Left ventricle myocardium inferior (tissue), 1 donor: ENCODE data around the gene SEMA4F. TPM values are rescaled to one million over a fixed set of nuclear protein-coding genes. Genes with fewer than 3 reads are reported as not detected.

Experiments
- DNase-seq: peaks from one replicate; pipeline ENCODE4 v3.0.0-alpha.2; 2020
- H3K27ac ChIP-seq: fragments of 200-600 bp; replicated peaks from 2 replicates; pipeline ENCODE4 v1.8.0; 2021
- H3K27me3 ChIP-seq: fragments of 200-600 bp; 2 replicates; pipeline ENCODE4 v1.8.0; 2021; ENCODE audit warnings: low read depth
- H3K36me3 ChIP-seq: fragments of 200-600 bp; 2 replicates; pipeline ENCODE4 v1.8.0; 2021
- H3K4me1 ChIP-seq: fragments of 200-600 bp; 2 replicates; pipeline ENCODE4 v1.8.0; 2021
- H3K4me3 ChIP-seq: fragments of 200-600 bp; 2 replicates; pipeline ENCODE4 v1.8.0; 2021; ENCODE audit warnings: mild to moderate bottlenecking, moderate library complexity
- H3K9me3 ChIP-seq: fragments of 200-600 bp; replicated peaks from 2 replicates; pipeline ENCODE4 v1.8.0; 2021
- CTCF ChIP-seq: fragments of 200-600 bp; IDR thresholded peaks from 2 replicates; pipeline ENCODE4 v1.8.0; 2021; ENCODE audit warnings: antibody characterized with exemption, mild to moderate bottlenecking, borderline replicate concordance
- intact Hi-C: fragments of 100-400 bp; cut with micrococcal nuclease; formaldehyde crosslinking; loops from one replicate; pipeline ENCODE4 v1.11.0; 2022
- total RNA-seq: library from RNA; stranded (reverse); fragmentation: NEBNext Ultra II Directional; extraction: Animal tissue kit (Norgen Biotek cat#: 25700); gene quantifications from one replicate; pipeline ENCODE4 v1.2.1, GENCODE V29; 2021
- donor health status: DM: no; HTN: yes; CAD: no; lungs with severe emphysema.

SEMA4F gene
- total RNA-seq, 1 donor from 2014 or later, result 2.9 TPM

GRCh38 chr2:74712223-74713053 lies 58.4 kb downstream of the SEMA4F start:
- Histone ChIP-seq H3K27ac (no peak overlapping the region), H3K4me3 (no peak overlapping the region), H3K9me3 (no peaks in the 10 kb centered on the region), H3K27me3 (peaks cover 23% of the 10 kb centered on the region), H3K36me3 (no peaks in the 10 kb centered on the region), H3K4me1 (peaks cover 8% of the 10 kb centered on the region)
- intact Hi-C loops, result no loop called here
- no peak for DNase-seq
- TF ChIP-seq CTCF, result no peak

GRCh38 chr2:74714691-74715080 lies 60.6 kb downstream of the SEMA4F start:
- H3K27ac ChIP-seq, result no peak overlapping the region
- no peak for TF ChIP-seq CTCF
- H3K4me3 ChIP-seq, result peak overlapping the region; percentile 70

GRCh38 chr2:74715081-74715791 lies 61.2 kb downstream of the SEMA4F start:
- peaks cover 50% of the 10 kb centered on the region for H3K27me3 ChIP-seq
- H3K36me3 ChIP-seq, result no peaks in the 10 kb centered on the region
- peak overlapping the region; percentile 37 for H3K27ac ChIP-seq
- no peaks in the 10 kb centered on the region for H3K9me3 ChIP-seq
- intact Hi-C loops, result loop anchor here (2.0 kb wide), 1 partner anchor 160 kb away; no protein-coding TSS in a partner anchor
- TF ChIP-seq CTCF, result peak; percentile 94
- peaks cover 8% of the 10 kb centered on the region for H3K4me1 ChIP-seq
- H3K4me3 ChIP-seq, result peak overlapping the region; percentile 70
- peak; percentile 74 for DNase-seq

More at GRCh38 chr2:74714691-74715080, 60.6 kb downstream of the SEMA4F start:
- Histone ChIP-seq H3K9me3 (no peaks in the 10 kb centered on the region), H3K4me1 (peaks cover 8% of the 10 kb centered on the region), H3K27me3 (peaks cover 44% of the 10 kb centered on the region), H3K36me3 (no peaks in the 10 kb centered on the region)
- intact Hi-C loops, result loop anchor here (2.0 kb wide), 1 partner anchor 160 kb away; no protein-coding TSS in a partner anchor
- DNase-seq, result no peak

GRCh38 chr2:74715880-74716279 lies 61.8 kb downstream of the SEMA4F start:
- no peak overlapping the region for H3K27ac ChIP-seq

GRCh38 chr2:74719066-74719465 lies 65.0 kb downstream of the SEMA4F start:
- TF ChIP-seq CTCF, result no peak
- no peak overlapping the region for H3K27ac ChIP-seq
- intact Hi-C loops, result no loop called here

More at GRCh38 chr2:74715880-74716279, 61.8 kb downstream of the SEMA4F start:
- DNase-seq, result no peak
- Histone ChIP-seq H3K36me3 (no peaks in the 10 kb centered on the region), H3K9me3 (no peaks in the 10 kb centered on the region), H3K4me3 (peak overlapping the region; percentile 70), H3K4me1 (peaks cover 8% of the 10 kb centered on the region), H3K27me3 (peaks cover 56% of the 10 kb centered on the region)
- intact Hi-C loops, result loop anchor here (2.0 kb wide), 1 partner anchor 159 kb away; no protein-coding TSS in a partner anchor
- no peak for TF ChIP-seq CTCF

More at GRCh38 chr2:74719066-74719465, 65.0 kb downstream of the SEMA4F start:
- Histone ChIP-seq H3K9me3 (no peaks in the 10 kb centered on the region), H3K4me1 (peaks cover 8% of the 10 kb centered on the region), H3K27me3 (peaks cover 79% of the 10 kb centered on the region), H3K36me3 (no peaks in the 10 kb centered on the region), H3K4me3 (no peak overlapping the region)
- no peak for DNase-seq
